Natural killer cell (primary cell): ENCODE measurements around the gene MFSD2B. TPM values are rescaled to one million over a fixed set of nuclear protein-coding genes. Genes with fewer than 3 reads are reported as not detected.

Experiments used
- ATAC-seq, 3 donors: fragments of 150-1000 bp in 2 of 3; fragments of 200-7000 bp in 1 of 3; cut with Tn5 transposase; 1 replicate in 1 of 3; 2 replicates in 2 of 3; pipeline ENCODE4 v1.10.0; 2021; ENCODE audit warnings: mild to moderate bottlenecking in 2 of 3, moderate library complexity in 2 of 3
- DNase-seq, 2 donors: peaks; one replicate each; pipeline versions ENCODE4 v3.0.0 to v3.0.0-alpha.2; 2013 to 2021; ENCODE audit warnings: mixed read lengths in 1 of 2
- H3K27ac ChIP-seq: one replicate; pipeline ENCODE4 v1.5.1; 2013; ENCODE audit warnings: mild to moderate bottlenecking, low read length
- H3K27me3 ChIP-seq: one replicate; pipeline ENCODE4 v1.6.1; 2013; ENCODE audit warnings: low read length; ENCODE audit not compliant: control insufficient read depth, insufficient read depth
- H3K36me3 ChIP-seq: one replicate; pipeline ENCODE4 v1.6.1; 2013; ENCODE audit warnings: low read length; ENCODE audit not compliant: control insufficient read depth, insufficient read depth
- H3K4me1 ChIP-seq: one replicate; pipeline ENCODE4 v1.6.1; 2013; ENCODE audit warnings: low read length; ENCODE audit not compliant: control insufficient read depth, insufficient read depth
- H3K4me3 ChIP-seq: one replicate; pipeline ENCODE4 v1.5.1; 2013; ENCODE audit warnings: low read length
- H3K9me3 ChIP-seq: one replicate; pipeline ENCODE4 v1.6.1; 2013; ENCODE audit warnings: low read length; ENCODE audit not compliant: control insufficient read depth, insufficient read depth
- H3K27ac Mint-ChIP-seq, 2 donors: one replicate each; pipeline ENCODE4 v1.8.0; 2022; ENCODE audit warnings: mild to moderate bottlenecking in 2 of 2, mixed read lengths in 2 of 2, moderate library complexity in 1 of 2
- H3K27me3 Mint-ChIP-seq, 2 donors: one replicate each; pipeline ENCODE4 v1.8.0; 2022; ENCODE audit warnings: low read depth in 2 of 2, mixed read lengths in 2 of 2
- H3K36me3 Mint-ChIP-seq: one replicate; pipeline ENCODE4 v1.8.0; 2022; ENCODE audit warnings: mixed read lengths
- H3K4me1 Mint-ChIP-seq, 2 donors: one replicate each; pipeline ENCODE4 v1.8.0; 2022; ENCODE audit warnings: mixed read lengths in 2 of 2
- H3K4me3 Mint-ChIP-seq: one replicate; pipeline ENCODE4 v1.8.0; 2022; ENCODE audit warnings: mild to moderate bottlenecking, moderate library complexity, mixed read lengths
- H3K9me3 Mint-ChIP-seq, 2 donors: one replicate each; pipeline ENCODE4 v1.8.0; 2022; ENCODE audit warnings: mixed read lengths in 2 of 2
- WGBS: methylation state at CpG from one replicate; pipeline ENCODE4 v1.1.7; 2013; ENCODE audit warnings: missing lambda C conversion rate; ENCODE audit not compliant: insufficient coverage; 5-methylcytosine and 5-hydroxymethylcytosine counted together
- intact Hi-C: fragments of 100-400 bp; cut with micrococcal nuclease; formaldehyde crosslinking; loops from one replicate; pipeline ENCODE4 v1.14.2; 2022
- total RNA-seq, 4 donors: library from RNA; stranded (reverse); fragments of 120-200 nt in 1 of 4; gene quantifications; one replicate each; pipeline versions ENCODE4 v1.2.3 to v1.2.4, GENCODE V29; 2013 to 2022
- TF ChIP-seq, protein P1 (sequence below): fragments of 200-600 bp; IDR thresholded peaks from one replicate; pipeline ENCODE4 v1.8.0; 2022; ENCODE audit warnings: antibody characterized with exemption

Gene MFSD2B
- total RNA-seq, 3 donors from 2014 or later (not counting 1 experiment from before 2014, with no cell fraction given), result 0.93 to 1.1 TPM; not detected in 1

DNA sequence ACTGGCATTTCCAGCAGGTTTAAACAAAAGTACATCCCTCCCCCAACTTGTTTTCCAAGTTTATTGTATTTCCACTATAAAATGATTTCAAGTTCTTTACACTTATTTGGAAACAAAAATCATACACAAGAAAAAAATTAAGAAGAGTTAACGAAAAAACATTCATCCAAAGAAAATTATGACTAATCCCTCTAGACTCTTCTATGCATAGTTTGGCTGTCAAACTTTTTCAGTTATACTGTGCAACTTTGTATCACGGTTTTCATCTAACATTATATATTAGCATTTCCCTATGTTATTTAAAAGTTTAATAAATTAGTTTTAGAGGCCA lies 36.7 kb downstream of the MFSD2B start:
- Histone ChIP-seq H3K27me3 (no peaks in the 10 kb centered on the region), H3K4me3 (peak overlapping the region; percentile 74), H3K36me3 (no peaks in the 10 kb centered on the region), H3K9me3 (no peaks in the 10 kb centered on the region), H3K4me1 (peaks cover 20% of the 10 kb centered on the region), H3K27ac (no peak overlapping the region)
- Mint-ChIP-seq H3K27ac (peak overlapping the region; percentile 93 to 94), H3K9me3 (no peaks in the 10 kb centered on the region), H3K4me3 (peak overlapping the region; percentile 99), H3K27me3 (no peaks in the 10 kb centered on the region), H3K4me1 (peaks cover 24 to 28% of the 10 kb centered on the region in 2 donors), H3K36me3 (no peaks in the 10 kb centered on the region)
- WGBS, result no CpG with 5 or more reads among the region's 2 CpGs
- TF ChIP-seq, protein P1, sequence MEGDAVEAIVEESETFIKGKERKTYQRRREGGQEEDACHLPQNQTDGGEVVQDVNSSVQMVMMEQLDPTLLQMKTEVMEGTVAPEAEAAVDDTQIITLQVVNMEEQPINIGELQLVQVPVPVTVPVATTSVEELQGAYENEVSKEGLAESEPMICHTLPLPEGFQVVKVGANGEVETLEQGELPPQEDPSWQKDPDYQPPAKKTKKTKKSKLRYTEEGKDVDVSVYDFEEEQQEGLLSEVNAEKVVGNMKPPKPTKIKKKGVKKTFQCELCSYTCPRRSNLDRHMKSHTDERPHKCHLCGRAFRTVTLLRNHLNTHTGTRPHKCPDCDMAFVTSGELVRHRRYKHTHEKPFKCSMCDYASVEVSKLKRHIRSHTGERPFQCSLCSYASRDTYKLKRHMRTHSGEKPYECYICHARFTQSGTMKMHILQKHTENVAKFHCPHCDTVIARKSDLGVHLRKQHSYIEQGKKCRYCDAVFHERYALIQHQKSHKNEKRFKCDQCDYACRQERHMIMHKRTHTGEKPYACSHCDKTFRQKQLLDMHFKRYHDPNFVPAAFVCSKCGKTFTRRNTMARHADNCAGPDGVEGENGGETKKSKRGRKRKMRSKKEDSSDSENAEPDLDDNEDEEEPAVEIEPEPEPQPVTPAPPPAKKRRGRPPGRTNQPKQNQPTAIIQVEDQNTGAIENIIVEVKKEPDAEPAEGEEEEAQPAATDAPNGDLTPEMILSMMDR, result no peak
- intact Hi-C loops, result no loop called here
- ATAC-seq (no peak), DNase-seq (no peak)

DNA sequence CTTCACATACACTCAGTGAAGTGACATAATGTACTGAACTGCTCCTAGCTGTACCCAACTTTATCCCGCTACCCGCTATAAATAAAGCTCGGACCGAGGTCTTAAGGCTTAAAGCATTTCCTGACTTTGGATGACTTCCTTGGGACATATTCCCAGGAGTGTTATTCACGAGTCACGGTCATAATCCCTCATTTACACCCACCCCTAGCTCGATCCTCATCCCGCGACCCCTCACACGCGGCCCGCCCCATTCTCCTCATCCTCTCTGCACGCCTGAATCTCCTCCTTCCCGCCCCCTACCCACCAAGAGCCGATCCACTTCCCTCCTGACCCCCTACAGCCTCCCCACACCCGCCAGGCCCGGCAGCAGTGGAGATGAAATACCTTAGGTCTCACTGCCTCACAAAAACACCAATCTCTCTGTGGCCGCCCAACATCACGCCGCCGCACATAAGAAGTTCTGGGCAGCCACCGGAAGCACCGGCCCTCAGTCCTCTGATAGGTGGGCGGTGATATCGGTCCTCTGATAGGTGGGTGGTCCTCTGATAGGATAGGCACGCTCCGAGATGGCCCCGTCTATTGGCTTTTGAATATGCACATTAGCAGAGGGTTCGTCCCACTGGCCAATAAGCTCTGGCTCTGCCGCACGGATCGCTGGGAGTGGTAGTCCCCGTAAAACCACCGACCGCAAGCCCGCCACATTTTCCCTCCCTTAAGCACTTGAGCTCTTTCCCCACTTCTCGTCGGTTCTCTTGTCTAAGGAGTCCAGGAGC lies 37.2 kb downstream of the MFSD2B start, which contains the start of gene WDCP:
TSS of gene WDCP (minus strand) at position 462 of the 773 bp plus-strand sequence. CDS start 7,897 bp downstream, outside the sequence.
- intact Hi-C loops, result loop anchor here (1.0 kb wide), 3 partner anchors 29 to 120 kb away; partner anchors contain the start of genes ATAD2B, SF3B6 and UBXN2A
- Mint-ChIP-seq H3K27ac (peak within 1 kb of the TSS; percentile 93 to 94), H3K9me3 (no peaks in the 10 kb centered on the region)

DNA sequence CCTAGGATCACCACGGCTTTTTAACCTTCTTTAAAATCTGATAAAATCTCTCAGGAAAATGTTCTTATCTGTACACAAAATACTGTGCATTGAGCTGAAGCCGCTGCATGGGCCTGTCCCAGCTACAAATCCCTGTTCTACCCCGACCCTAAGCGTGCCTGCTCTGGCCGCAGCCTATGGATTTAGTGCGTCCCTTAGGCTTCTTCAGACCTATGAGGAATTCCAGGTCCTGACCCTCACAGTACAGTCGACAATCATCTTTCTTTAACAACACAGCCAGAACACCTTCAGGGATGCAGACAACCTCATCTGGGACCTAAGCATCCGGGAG lies 37.8 kb downstream of the MFSD2B start:
- peak overlapping the region; percentile 93 to 94 for H3K27ac Mint-ChIP-seq
- 60% methylated on average over 8 of the region's 8 CpGs for WGBS
- no peaks in the 10 kb centered on the region for H3K9me3 Mint-ChIP-seq
- no peaks in the 10 kb centered on the region for H3K27me3 ChIP-seq
- H3K4me1 ChIP-seq, result peaks cover 20% of the 10 kb centered on the region
- peak overlapping the region; percentile 99 for H3K4me3 Mint-ChIP-seq
- no peak for ATAC-seq
- no peaks in the 10 kb centered on the region for H3K36me3 ChIP-seq
- no peaks in the 10 kb centered on the region for H3K9me3 ChIP-seq
- TF ChIP-seq, protein P1, result no peak
- peaks cover 24 to 28% of the 10 kb centered on the region in 2 donors for H3K4me1 Mint-ChIP-seq
- H3K27ac ChIP-seq, result no peak overlapping the region
- H3K27me3 Mint-ChIP-seq, result no peaks in the 10 kb centered on the region
- no peaks in the 10 kb centered on the region for H3K36me3 Mint-ChIP-seq
- no peak for DNase-seq
- H3K4me3 ChIP-seq, result no peak overlapping the region
- intact Hi-C loops, result loop anchor here (1.0 kb wide), 3 partner anchors 29 to 120 kb away; partner anchors contain the start of genes ATAD2B, SF3B6 and UBXN2A

More for the DNA sequence above, 37.2 kb downstream of the MFSD2B start, which contains the start of gene WDCP:
- peaks cover 24 to 28% of the 10 kb centered on the region in 2 donors for H3K4me1 Mint-ChIP-seq
- ATAC-seq, result peak; percentile 97 to 100 (median 99)
- H3K36me3 Mint-ChIP-seq, result no peaks in the 10 kb centered on the region
- Histone ChIP-seq H3K36me3 (no peaks in the 10 kb centered on the region), H3K4me1 (peaks cover 20% of the 10 kb centered on the region), H3K4me3 (peak within 1 kb of the TSS; percentile 74), H3K27me3 (no peaks in the 10 kb centered on the region), H3K27ac (peak within 1 kb of the TSS; percentile 36), H3K9me3 (no peaks in the 10 kb centered on the region)
- under 1% methylated on average over 38 of the region's 38 CpGs for WGBS
- TF ChIP-seq, protein P1, result no peak
- peak; percentile 88 to 97 for DNase-seq
- H3K4me3 Mint-ChIP-seq, result peak within 1 kb of the TSS; percentile 99
- H3K27me3 Mint-ChIP-seq, result no peaks in the 10 kb centered on the region
